SU-DHL-6 (cell line): ENCODE results near the gene ZDHHC15.
"Not testable (repeated sequence)": the region's sequence is repeated elsewhere in the genome, so short reads cannot be mapped to it uniquely, and the experiment has no call there.

ENCODE experiments used
- H2AFZ ChIP-seq: fragments of 200-600 bp; sonication (generic); 2 replicates; pipeline ENCODE4 v1.6.1; 2014; ENCODE audit warnings: low read depth, mild to moderate bottlenecking, moderate library complexity, mixed read lengths, antibody characterized with exemption, low read length; ENCODE audit not compliant: severe bottlenecking
- H3F3A ChIP-seq: fragments of 200-600 bp; shearing (Covaris generic); 2 replicates; pipeline ENCODE4 v1.6.0; 2016; ENCODE audit warnings: antibody characterized with exemption, mild to moderate bottlenecking; ENCODE audit not compliant: insufficient read depth
- H3K27ac ChIP-seq: fragments of 200-600 bp; sonication (generic); 2 replicates; pipeline ENCODE4 v1.5.1; 2016; ENCODE audit warnings: low read depth, mild to moderate bottlenecking, low read length, moderate library complexity, mixed read lengths
- H3K27me3 ChIP-seq: fragments of 200-600 bp; sonication (generic), shearing (Covaris generic); 2 replicates; pipeline ENCODE4 v1.6.0; 2014; ENCODE audit warnings: mild to moderate bottlenecking, low read length
- H3K36me3 ChIP-seq: fragments of 200-600 bp; sonication (generic); 2 replicates; pipeline ENCODE4 v1.6.1; 2014; ENCODE audit warnings: mild to moderate bottlenecking, low read length, mixed read lengths
- H3K4me2 ChIP-seq: fragments of 300-600, 200-600 bp; shearing (Covaris generic), sonication (generic); 2 replicates; pipeline ENCODE4 v1.6.0; 2014; ENCODE audit warnings: low read length, low read depth, mild to moderate bottlenecking; ENCODE audit not compliant: poor library complexity, severe bottlenecking
- H3K4me3 ChIP-seq: fragments of 200-600 bp; sonication (generic); 2 replicates; pipeline ENCODE4 v1.5.1; 2014; ENCODE audit warnings: antibody characterized with exemption, low read length, mild to moderate bottlenecking, mixed read lengths; ENCODE audit not compliant: insufficient read depth, poor library complexity, severe bottlenecking
- H3K79me2 ChIP-seq: fragments of 200-600 bp; sonication (generic); 2 replicates; pipeline ENCODE4 v1.6.1; 2014; ENCODE audit warnings: mild to moderate bottlenecking, low read length, moderate library complexity; ENCODE audit not compliant: insufficient read depth
- H3K9ac ChIP-seq: fragments of 200-600 bp; sonication (generic); 2 replicates; pipeline ENCODE4 v1.7.0; 2014; ENCODE audit warnings: mild to moderate bottlenecking, low read length
- H3K9me2 ChIP-seq: fragments of 200-600 bp; sonication (generic); replicated peaks from 2 replicates; pipeline ENCODE4 v1.6.1; 2014; ENCODE audit warnings: low read length; ENCODE audit not compliant: insufficient read depth
- H3K9me3 ChIP-seq: fragments of 200-600 bp; sonication (generic); 2 replicates; pipeline ENCODE4 v1.6.1; 2014; ENCODE audit warnings: low read length, mixed read lengths; ENCODE audit not compliant: insufficient read depth
- H4K20me1 ChIP-seq: fragments of 200-600 bp; sonication (generic); 2 replicates; pipeline ENCODE4 v1.6.1; 2014; ENCODE audit warnings: low read depth, mild to moderate bottlenecking, antibody characterized with exemption, low read length, moderate library complexity, mixed read lengths
- EZH2phosphoT487 ChIP-seq: fragments of 200-600 bp; sonication (generic), shearing (Covaris generic); conservative IDR thresholded peaks from 2 replicates; pipeline ENCODE4 v1.6.1; 2018; ENCODE audit warnings: mild to moderate bottlenecking, antibody characterized with exemption, low read length, moderate library complexity, mixed read lengths
- TF ChIP-seq, protein P1 (sequence below): fragments of 200-600 bp; sonication (generic); IDR thresholded peaks from one replicate; pipeline ENCODE4 v1.5.1; 2017; ENCODE audit warnings: antibody characterized with exemption, mild to moderate bottlenecking, low read length, moderate library complexity; ENCODE audit not compliant: insufficient read depth, poor library complexity, severe bottlenecking

ZDHHC15 gene, protein sequence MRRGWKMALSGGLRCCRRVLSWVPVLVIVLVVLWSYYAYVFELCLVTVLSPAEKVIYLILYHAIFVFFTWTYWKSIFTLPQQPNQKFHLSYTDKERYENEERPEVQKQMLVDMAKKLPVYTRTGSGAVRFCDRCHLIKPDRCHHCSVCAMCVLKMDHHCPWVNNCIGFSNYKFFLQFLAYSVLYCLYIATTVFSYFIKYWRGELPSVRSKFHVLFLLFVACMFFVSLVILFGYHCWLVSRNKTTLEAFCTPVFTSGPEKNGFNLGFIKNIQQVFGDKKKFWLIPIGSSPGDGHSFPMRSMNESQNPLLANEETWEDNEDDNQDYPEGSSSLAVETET

DNA sequence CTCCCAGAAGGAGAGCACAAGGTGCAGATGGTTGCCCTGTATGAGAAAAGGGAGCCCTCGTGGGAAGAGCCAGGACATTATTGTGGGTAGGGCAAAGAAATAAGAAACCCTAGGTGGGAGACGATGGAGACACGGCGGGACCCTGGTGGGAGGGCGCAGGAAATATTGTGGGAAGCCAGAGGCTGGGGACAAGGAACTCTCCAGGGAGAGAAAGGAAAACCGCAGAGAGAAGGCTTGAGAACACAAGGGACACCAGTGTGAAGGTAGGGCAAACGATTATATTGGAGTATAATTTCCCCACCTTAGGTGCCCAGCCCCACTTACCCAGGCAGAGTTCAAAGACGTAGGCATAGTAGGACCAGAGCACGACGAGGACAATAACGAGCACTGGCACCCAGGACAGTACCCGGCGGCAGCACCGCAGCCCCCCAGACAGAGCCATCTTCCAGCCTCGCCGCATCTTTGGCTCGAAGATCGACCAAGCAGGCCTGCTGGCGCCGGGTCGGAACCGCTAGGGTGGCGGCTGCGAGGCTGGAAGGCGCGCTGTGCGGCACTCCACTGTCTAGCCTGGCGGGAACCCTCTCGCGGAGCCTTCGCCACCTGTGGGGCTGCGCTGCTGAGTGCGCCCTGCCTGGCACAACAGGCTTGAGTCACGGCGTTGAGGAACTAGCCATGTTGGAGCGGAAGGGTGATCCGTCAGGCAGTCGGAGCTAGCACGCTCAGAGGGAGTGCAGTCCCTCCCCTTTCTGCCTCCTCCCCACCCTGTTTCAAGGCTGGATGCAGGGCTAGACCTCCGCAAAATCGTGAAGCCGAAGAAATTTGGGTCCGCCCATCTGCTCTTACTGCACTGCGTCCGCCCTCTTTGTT lies at the start of gene ZDHHC15:
Gene ZDHHC15 (minus strand): TSS at position 473 of the 867 bp plus-strand sequence. CDS start 13 bp downstream, at position 460.
- Histone ChIP-seq H4K20me1 (no peaks in the 10 kb centered on the region), H3K9ac (no peak within 1 kb of the TSS), H3K79me2 (no peaks in the 10 kb centered on the region), H2AFZ (no peak within 1 kb of the TSS), H3K27ac (no peak within 1 kb of the TSS), H3K9me2 (no peaks in the 10 kb centered on the region), H3K27me3 (no peaks in the 10 kb centered on the region), H3K4me2 (no peak within 1 kb of the TSS), H3K4me3 (no peak within 1 kb of the TSS), H3K36me3 (no peaks in the 10 kb centered on the region), H3K9me3 (no peaks in the 10 kb centered on the region), H3F3A (no peaks in the 10 kb centered on the region)
- TF ChIP-seq EZH2phosphoT487, result no peak

DNA sequence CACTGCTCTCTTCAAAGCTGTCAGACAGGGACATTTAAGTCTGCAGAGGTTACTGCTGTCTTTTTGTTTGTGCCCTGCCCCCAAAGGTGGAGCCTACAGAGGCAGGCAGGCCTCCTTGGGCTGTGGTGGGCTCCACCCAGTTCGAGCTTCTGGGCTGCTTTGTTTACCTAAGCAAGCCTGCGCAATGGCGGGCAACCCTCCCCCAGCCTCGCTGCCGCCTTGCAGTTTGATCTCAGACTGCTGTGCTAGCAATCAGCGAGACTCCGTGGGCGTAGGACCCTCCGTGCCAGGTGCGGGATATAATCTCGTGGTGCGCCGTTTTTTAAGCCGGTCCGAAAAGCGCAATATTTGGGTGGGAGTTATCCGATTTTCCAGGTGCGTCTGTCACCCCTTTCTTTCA lies 37.7 kb upstream of the ZDHHC15 start:
- not testable (repeated sequence) for H3K9ac ChIP-seq, H3K36me3 ChIP-seq, H3K9me2 ChIP-seq, H3K27ac ChIP-seq, H4K20me1 ChIP-seq, H3K27me3 ChIP-seq, H3K79me2 ChIP-seq, H3K4me2 ChIP-seq, H2AFZ ChIP-seq, H3K9me3 ChIP-seq, H3F3A ChIP-seq, H3K4me3 ChIP-seq

DNA sequence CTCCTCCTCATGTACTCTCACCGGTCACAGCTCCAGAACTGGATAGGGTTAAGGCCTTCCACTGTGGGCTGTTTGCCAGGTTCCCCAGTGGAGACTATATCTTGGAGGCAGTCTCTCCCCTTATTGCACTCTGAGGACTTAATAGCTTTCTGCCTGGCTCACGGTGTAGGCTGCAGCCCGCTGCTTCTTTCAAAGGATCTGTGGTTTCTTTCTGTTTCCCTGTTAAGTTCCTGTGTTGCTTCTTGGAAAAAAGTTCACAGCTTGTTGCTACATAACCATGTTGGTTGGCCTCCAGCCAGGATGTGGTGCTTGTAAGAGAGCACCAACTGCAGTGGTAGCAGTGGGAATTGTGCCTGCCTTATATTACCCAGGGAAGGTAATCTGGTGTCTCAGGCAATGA lies 24.9 kb upstream of the ZDHHC15 start:
- H3K79me2 ChIP-seq, result no peaks in the 10 kb centered on the region
- H4K20me1 ChIP-seq, result no peaks in the 10 kb centered on the region
- TF ChIP-seq, protein P1, sequence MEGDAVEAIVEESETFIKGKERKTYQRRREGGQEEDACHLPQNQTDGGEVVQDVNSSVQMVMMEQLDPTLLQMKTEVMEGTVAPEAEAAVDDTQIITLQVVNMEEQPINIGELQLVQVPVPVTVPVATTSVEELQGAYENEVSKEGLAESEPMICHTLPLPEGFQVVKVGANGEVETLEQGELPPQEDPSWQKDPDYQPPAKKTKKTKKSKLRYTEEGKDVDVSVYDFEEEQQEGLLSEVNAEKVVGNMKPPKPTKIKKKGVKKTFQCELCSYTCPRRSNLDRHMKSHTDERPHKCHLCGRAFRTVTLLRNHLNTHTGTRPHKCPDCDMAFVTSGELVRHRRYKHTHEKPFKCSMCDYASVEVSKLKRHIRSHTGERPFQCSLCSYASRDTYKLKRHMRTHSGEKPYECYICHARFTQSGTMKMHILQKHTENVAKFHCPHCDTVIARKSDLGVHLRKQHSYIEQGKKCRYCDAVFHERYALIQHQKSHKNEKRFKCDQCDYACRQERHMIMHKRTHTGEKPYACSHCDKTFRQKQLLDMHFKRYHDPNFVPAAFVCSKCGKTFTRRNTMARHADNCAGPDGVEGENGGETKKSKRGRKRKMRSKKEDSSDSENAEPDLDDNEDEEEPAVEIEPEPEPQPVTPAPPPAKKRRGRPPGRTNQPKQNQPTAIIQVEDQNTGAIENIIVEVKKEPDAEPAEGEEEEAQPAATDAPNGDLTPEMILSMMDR, result no peak
- no peak for TF ChIP-seq EZH2phosphoT487
- H3K27me3 ChIP-seq, result no peaks in the 10 kb centered on the region
- H3K27ac ChIP-seq, result no peak overlapping the region
- no peak overlapping the region for H3K9ac ChIP-seq
- H3K4me3 ChIP-seq, result no peak overlapping the region
- no peak overlapping the region for H2AFZ ChIP-seq
- H3F3A ChIP-seq, result no peaks in the 10 kb centered on the region
- no peaks in the 10 kb centered on the region for H3K9me2 ChIP-seq
- H3K4me2 ChIP-seq, result no peak overlapping the region
- H3K36me3 ChIP-seq, result no peaks in the 10 kb centered on the region
- no peaks in the 10 kb centered on the region for H3K9me3 ChIP-seq

DNA sequence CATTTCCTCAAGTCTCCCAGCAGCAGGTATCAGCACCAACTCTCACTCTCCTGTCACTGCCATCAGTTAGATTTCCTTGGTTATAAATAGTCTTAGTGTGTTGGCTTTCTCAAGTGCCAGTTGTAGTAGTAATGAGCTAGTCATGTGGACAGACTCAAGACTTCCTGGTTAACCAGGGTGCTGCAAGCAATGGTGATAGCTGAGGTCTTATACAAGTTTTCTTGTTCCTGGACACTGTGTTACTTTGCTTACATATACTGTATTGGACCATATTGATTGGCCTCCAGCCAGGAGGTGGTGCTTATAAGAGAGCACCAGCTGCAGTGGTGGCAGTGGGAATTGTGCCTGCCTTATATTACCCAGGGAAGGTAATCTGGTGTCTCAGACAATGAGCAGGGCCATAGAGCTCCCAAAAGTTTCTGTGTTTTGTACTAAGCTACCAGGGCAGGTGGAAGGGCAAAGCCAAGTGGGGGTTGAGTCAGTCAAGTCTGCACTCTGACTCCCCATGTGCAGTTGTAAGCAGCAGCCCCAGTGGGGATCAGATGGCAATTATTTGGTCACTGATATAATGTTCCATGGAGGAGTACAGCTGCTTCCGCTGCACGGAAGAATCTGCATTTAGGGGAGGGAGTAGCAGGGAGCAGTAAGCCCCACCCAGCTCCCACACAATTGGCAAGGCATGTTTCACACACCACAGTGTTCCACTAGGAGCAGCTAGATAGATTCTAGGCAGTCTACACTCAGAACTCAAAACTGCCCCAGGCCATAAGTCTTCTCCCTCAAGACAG lies 24.1 kb upstream of the ZDHHC15 start:
- Histone ChIP-seq H2AFZ (no peak overlapping the region), H3K4me3 (no peak overlapping the region), H3K36me3 (no peaks in the 10 kb centered on the region), H3K4me2 (no peak overlapping the region), H3K9me3 (no peaks in the 10 kb centered on the region), H3K9ac (no peak overlapping the region), H4K20me1 (no peaks in the 10 kb centered on the region), H3K9me2 (no peaks in the 10 kb centered on the region), H3K27ac (no peak overlapping the region), H3K79me2 (no peaks in the 10 kb centered on the region), H3F3A (no peaks in the 10 kb centered on the region), H3K27me3 (no peaks in the 10 kb centered on the region)
- TF ChIP-seq, protein P1, result no peak
- TF ChIP-seq EZH2phosphoT487, result no peak
